GM12878 (cell line): Measurements from ENCODE around the gene SDF4. TPM values are rescaled to one million over a fixed set of nuclear protein-coding genes. Genes with fewer than 3 reads are reported as not detected.

Experiments
- ATAC-seq: fragments of 200-7000 bp; cut with Tn5 transposase; 3 replicates; pipeline ENCODE4 v1.9.1; 2020; ENCODE audit warnings: mild to moderate bottlenecking, moderate library complexity
- BruUV-seq: library from RNA; stranded (reverse); fragments of 400-500 nt; replicated peaks from 2 replicates; lab custom pipeline; 2021; lab: Mats Ljungman, UMichigan
- CTCF ChIA-PET: fragments of 300-600 bp; sonication (Branson Sonifier 250); formaldehyde crosslinking; extraction: SDS; loops from one replicate; lab custom pipeline; 2021; ENCODE audit warnings: inconsistent platforms; lab: Yijun Ruan, JAX
- POLR2A ChIA-PET: fragments of 350-600 bp; formaldehyde crosslinking; extraction: SDS; loops from one replicate; lab custom pipeline; 2021; ENCODE audit warnings: inconsistent platforms; lab: Charles Lee
- RAD21 ChIA-PET: fragments of 300-600 bp; sonication (Branson Sonifier 250); formaldehyde crosslinking; loops from one replicate; lab custom pipeline; 2023; ENCODE audit warnings: antibody characterized with exemption; ENCODE audit not compliant: unreplicated experiment; lab: Charles Lee
- SMC1A ChIA-PET: fragments of 300-600 bp; sonication (Branson Sonifier 250); formaldehyde crosslinking; loops from one replicate; lab custom pipeline; 2023; ENCODE audit not compliant: unreplicated experiment, uncharacterized antibody; lab: Charles Lee
- DNase-seq: peaks from one replicate; pipeline ENCODE4 v3.0.0-alpha.2; 2011; ENCODE audit warnings: low read depth, low spot score
- FAIRE-seq: peaks from 3 replicates; lab custom pipeline; 2011; peaks lifted over from hg19 to GRCh38; lab: Jason Lieb, UNC
- H2AFZ ChIP-seq: 2 replicates; pipeline ENCODE4 v1.6.0; 2011; ENCODE audit warnings: low read depth, low read length, control low read depth; ENCODE audit not compliant: control insufficient read depth
- H3K27ac ChIP-seq: 2 replicates; pipeline ENCODE4 v1.5.1; 2011; ENCODE audit warnings: control low read depth; ENCODE audit not compliant: control insufficient read depth, insufficient read depth
- H3K27me3 ChIP-seq, 2 experiments: replicated peaks in 1 of 2; 2 replicates each; pipeline versions ENCODE4 v1.6.0 to v1.6.1; 2011; ENCODE audit warnings: low read length in 1 of 2; ENCODE audit not compliant: control insufficient read depth in 2 of 2, insufficient read depth in 2 of 2
- H3K36me3 ChIP-seq, 2 experiments: 2 replicates each; pipeline ENCODE4 v1.5.1; 2011; ENCODE audit warnings: low read length in 1 of 2; ENCODE audit not compliant: control insufficient read depth in 2 of 2, insufficient read depth in 2 of 2
- H3K4me1 ChIP-seq: 2 replicates; pipeline ENCODE4 v1.6.1; 2011; ENCODE audit warnings: mild to moderate bottlenecking, low read length, moderate library complexity, mixed read lengths; ENCODE audit not compliant: control insufficient read depth, insufficient read depth
- H3K4me2 ChIP-seq: 2 replicates; pipeline ENCODE4 v1.6.0; 2011; ENCODE audit warnings: control low read depth; ENCODE audit not compliant: control insufficient read depth, insufficient read depth
- H3K4me3 ChIP-seq: fragments of 200-600 bp; sonication (generic); 2 replicates; pipeline ENCODE4 v1.5.1; 2016
- H3K79me2 ChIP-seq: 2 replicates; pipeline ENCODE4 v1.6.0; 2011; ENCODE audit warnings: low read length; ENCODE audit not compliant: control insufficient read depth, insufficient read depth
- H3K9ac ChIP-seq: 2 replicates; pipeline ENCODE4 v1.8.0; 2011; ENCODE audit warnings: low read length, control low read depth, mixed read lengths; ENCODE audit not compliant: control insufficient read depth, insufficient read depth
- H3K9me3 ChIP-seq: replicated peaks from 3 replicates; pipeline ENCODE4 v1.5.1; 2011; ENCODE audit warnings: mild to moderate bottlenecking, low read length; ENCODE audit not compliant: control insufficient read depth, insufficient read depth
- H4K20me1 ChIP-seq: 2 replicates; pipeline ENCODE4 v1.6.0; 2011; ENCODE audit not compliant: control insufficient read depth, insufficient read depth
- CHD1 ChIP-seq: IDR thresholded peaks from 2 replicates; pipeline ENCODE4 v1.6.1; 2012; ENCODE audit warnings: low read depth, low read length, improper control_type of control experiment
- GABPA ChIP-seq: IDR thresholded peaks from 2 replicates; pipeline ENCODE4 v1.6.1; 2014; ENCODE audit warnings: antibody characterized with exemption, low read depth, mild to moderate bottlenecking, inconsistent platforms
- IKZF1 ChIP-seq: fragments of 450-650 bp; conservative IDR thresholded peaks from 2 replicates; pipeline ENCODE4 v1.6.1; 2017; ENCODE audit warnings: antibody characterized with exemption, mild to moderate bottlenecking
- IRF3 ChIP-seq: fragments of 450-650 bp; IDR thresholded peaks from 2 replicates; pipeline ENCODE4 v1.6.1; 2014; ENCODE audit warnings: mild to moderate bottlenecking
- NFXL1 ChIP-seq: fragments of 450-650 bp; IDR thresholded peaks from 2 replicates; pipeline ENCODE4 v1.6.1; 2017; ENCODE audit warnings: antibody characterized with exemption, mild to moderate bottlenecking, borderline replicate concordance
- PAX8 ChIP-seq: fragments of 450-650 bp; IDR thresholded peaks from 2 replicates; pipeline ENCODE4 v1.6.1; 2017; ENCODE audit warnings: mild to moderate bottlenecking, moderate library complexity
- RAD51 ChIP-seq: fragments of 450-650 bp; IDR thresholded peaks from 2 replicates; pipeline ENCODE4 v1.6.1; 2016; ENCODE audit warnings: moderate library complexity, mild to moderate bottlenecking, inconsistent platforms
- RB1 ChIP-seq: fragments of 450-650 bp; formaldehyde crosslinking; IDR thresholded peaks from 2 replicates; pipeline ENCODE4 v1.6.1; 2017; ENCODE audit warnings: mild to moderate bottlenecking, borderline replicate concordance
- RBBP5 ChIP-seq: fragments of 200-600 bp; sonication (generic); conservative IDR thresholded peaks from 2 replicates; pipeline ENCODE4 v1.6.1; 2016
- RELB ChIP-seq: fragments of 450-650 bp; IDR thresholded peaks from 2 replicates; pipeline ENCODE4 v1.6.1; 2017; ENCODE audit warnings: low read depth, mild to moderate bottlenecking, moderate library complexity
- TAF1 ChIP-seq: IDR thresholded peaks from 2 replicates; pipeline ENCODE4 v1.6.1; 2011; ENCODE audit warnings: mild to moderate bottlenecking, low read depth, low read length, borderline replicate concordance
- TARDBP ChIP-seq: IDR thresholded peaks from 2 replicates; pipeline ENCODE4 v1.6.1; 2016; ENCODE audit warnings: borderline replicate concordance
- ZNF207 ChIP-seq: fragments of 450-650 bp; IDR thresholded peaks from 2 replicates; pipeline ENCODE4 v1.6.1; 2014; ENCODE audit warnings: antibody characterized with exemption, mild to moderate bottlenecking, borderline replicate concordance
- WGBS: methylation state at CpG from one replicate; pipeline ENCODE4 v1.1.6; 2016; ENCODE audit warnings: low lambda C conversion rate; ENCODE audit not compliant: insufficient replicate concordance, insufficient coverage; ENCODE audit errors: missing lambda C conversion rate; 5-methylcytosine and 5-hydroxymethylcytosine counted together
- in situ Hi-C: fragments of 300-500 bp; cut with MboI; formaldehyde crosslinking; loops from 9 replicates; pipeline ENCODE4 v1.14.3; 2018; ENCODE audit warnings: mixed read lengths
- intact Hi-C: fragments of 100-400 bp; cut with micrococcal nuclease; formaldehyde crosslinking; loops from one replicate; pipeline ENCODE4 v1.14.2; 2022; ENCODE audit not compliant: unreplicated experiment
- polyA plus RNA-seq, 11 experiments: library from polyadenylated mRNA; depleted of rRNA in 4 of 11; unstranded in 6 of 11; stranded (reverse) in 5 of 11; fragments of >200 nt; fragmentation: Nextera tagmentation in 4 of 11; fragmentation: Illumina TruSeq in 1 of 11; extraction: Ambion mirVana in 4 of 11; extraction: Trizol in 1 of 11; gene quantifications; 1 replicate in 1 of 11; 2 replicates in 10 of 11; pipeline versions ENCODE4 v1.2.1 to v1.2.3, GENCODE V29; 2011 to 2016; ENCODE audit warnings: inconsistent platforms in 2 of 11, missing spikeins in 2 of 11, low read depth in 1 of 11
- total RNA-seq, 4 experiments: library from RNA; depleted of rRNA in 3 of 4; stranded (reverse); fragments of >200 nt in 3 of 4; fragmentation: Illumina TruSeq in 1 of 4; extraction: Trizol in 1 of 4; gene quantifications; 2 replicates each; pipeline versions ENCODE4 v1.2.1 to v1.2.3, GENCODE V29; 2013 to 2021

SDF4 gene
- total and polyA plus RNA-seq, 10 of the 15 experiments (the other 5 are each of a cell fraction or from before 2014, with no cell fraction given), result 0.44 to 97.2 (median 40.2) TPM

GRCh38 chr1:1182491-1183220, 49.1 kb downstream of the SDF4 start:
- no peaks in the 10 kb centered on the region for H3K9me3 ChIP-seq
- no peak overlapping the region for H3K4me3 ChIP-seq
- SMC1A ChIA-PET, result no interaction called here
- no peak for TF ChIP-seq TARDBP
- H3K27me3 ChIP-seq, result no peaks in the 10 kb centered on the region; a peak in 1 of 4 replicates
- H3K36me3 ChIP-seq, result no peaks in the 10 kb centered on the region
- DNase-seq (no peak), FAIRE-seq (no peak), ATAC-seq (no peak)
- CTCF ChIA-PET, result no interaction called here
- in situ Hi-C loops, result no loop called here
- intact Hi-C loops, result no loop called here
- no peaks in the 10 kb centered on the region for H3K4me1 ChIP-seq
- no peak overlapping the region for H3K4me2 ChIP-seq
- no peak overlapping the region for H2AFZ ChIP-seq
- POLR2A ChIA-PET, result no interaction called here
- no peaks in the 10 kb centered on the region for H3K79me2 ChIP-seq
- no peaks in the 10 kb centered on the region for H4K20me1 ChIP-seq
- no TSS peak for BruUV-seq
- RAD21 ChIA-PET, result no interaction called here
- no peak overlapping the region for H3K27ac ChIP-seq
- no peak overlapping the region for H3K9ac ChIP-seq
- WGBS, result 27% methylated on average over 37 of the region's 39 CpGs

GRCh38 chr1:1181938-1182410, 49.8 kb downstream of the SDF4 start:
- intact Hi-C loops, result no loop called here
- ChIA-PET RAD21 (no interaction called here), SMC1A (no interaction called here), POLR2A (no interaction called here), CTCF (no interaction called here)
- in situ Hi-C loops, result no loop called here
- no peak for ATAC-seq
- H3K4me1 ChIP-seq, result no peaks in the 10 kb centered on the region
- no peak overlapping the region for H2AFZ ChIP-seq
- no peak overlapping the region for H3K4me2 ChIP-seq
- no peak overlapping the region for H3K9ac ChIP-seq
- H3K27me3 ChIP-seq, result no peaks in the 10 kb centered on the region; a peak in 1 of 4 replicates
- BruUV-seq, result no TSS peak
- H3K36me3 ChIP-seq, result no peaks in the 10 kb centered on the region
- FAIRE-seq, result no peak
- WGBS, result 38% methylated on average over 17 of the region's 21 CpGs
- H3K79me2 ChIP-seq, result no peaks in the 10 kb centered on the region
- no peak overlapping the region for H3K4me3 ChIP-seq
- H3K27ac ChIP-seq, result no peak overlapping the region
- TF ChIP-seq TAF1 (no peak), ZNF207 (no peak), NFXL1 (no peak), RB1 (no peak), RELB (no peak), PAX8 (no peak), RAD51 (no peak), IRF3 (no peak), IKZF1 (no peak), RBBP5 (no peak), CHD1 (no peak), GABPA (no peak)
- no peaks in the 10 kb centered on the region for H3K9me3 ChIP-seq
- no peaks in the 10 kb centered on the region for H4K20me1 ChIP-seq
- no peak for DNase-seq
